Kidney capillary endothelial cell (primary cell): ENCODE data around the gene GRAMD1B.
"Not testable (repeated sequence)": the region's sequence is repeated elsewhere in the genome, so short reads cannot be mapped to it uniquely, and the experiment has no call there.

Source experiments
- DNase-seq: peaks from one replicate; pipeline ENCODE4 v3.0.0-alpha.2; 2018; ENCODE audit warnings: low spot score

GRAMD1B gene

GRCh38 chr11:123509737-123510578 lies 79.9 kb downstream of the GRAMD1B start:
- DNase-seq, result peak; percentile 94

- no peak for DNase-seq
Measured at GRCh38 chr11:123510579-123510905, 80.5 kb downstream of the GRAMD1B start.

GRCh38 chr11:123511037-123511870 lies 81.2 kb downstream of the GRAMD1B start:
- DNase-seq, result peak; percentile 86

GRCh38 chr11:123513309-123513708 lies 83.2 kb downstream of the GRAMD1B start:
- not testable (repeated sequence) for DNase-seq

GRCh38 chr11:123516238-123516637 lies 86.2 kb downstream of the GRAMD1B start:
- DNase-seq, result no peak

GRCh38 chr11:123517559-123518364 lies 87.7 kb downstream of the GRAMD1B start:
- no peak for DNase-seq

- DNase-seq, result no peak
Measured at GRCh38 chr11:123518496-123519054, 88.5 kb downstream of the GRAMD1B start.

GRCh38 chr11:123519055-123519796 lies 89.2 kb downstream of the GRAMD1B start:
- DNase-seq, result no peak

- DNase-seq, result no peak
Measured at GRCh38 chr11:123519797-123520193, 89.7 kb downstream of the GRAMD1B start.

- not testable (repeated sequence) for DNase-seq
Measured at GRCh38 chr11:123520476-123520875, 90.4 kb downstream of the GRAMD1B start.

- DNase-seq, result no peak
Measured at GRCh38 chr11:123521001-123521400, 90.9 kb downstream of the GRAMD1B start.

- DNase-seq, result no peak
Measured at GRCh38 chr11:123521930-123522329, 91.9 kb downstream of the GRAMD1B start.

GRCh38 chr11:123523539-123523938 lies 93.5 kb downstream of the GRAMD1B start:
- DNase-seq, result no peak

GRCh38 chr11:123525097-123525496 lies 95.0 kb downstream of the GRAMD1B start:
- DNase-seq, result no peak

- DNase-seq, result no peak
Measured at GRCh38 chr11:123525511-123525918, 95.4 kb downstream of the GRAMD1B start.

GRCh38 chr11:123526027-123526805 lies 96.1 kb downstream of the GRAMD1B start:
- no peak for DNase-seq

- DNase-seq, result no peak
Measured at GRCh38 chr11:123526918-123527317, 96.8 kb downstream of the GRAMD1B start.

- DNase-seq, result no peak
Measured at GRCh38 chr11:123527526-123527925, 97.5 kb downstream of the GRAMD1B start.

GRCh38 chr11:123527947-123528346 lies 97.9 kb downstream of the GRAMD1B start:
- DNase-seq, result no peak

GRCh38 chr11:123531325-123531724 lies 101.3 kb downstream of the GRAMD1B start:
- DNase-seq, result no peak
